GM19193 (cell line): ENCODE results near the gene PLEKHD1.
A peak's percentile ranks its signal among the peaks of the same experiment; 100 is the strongest.

Experiments used
- POLR2A ChIP-seq: IDR thresholded peaks from 4 replicates; pipeline ENCODE4 v1.6.1; 2011; ENCODE audit not compliant: insufficient read depth, insufficient read length; ENCODE audit errors: extremely low read depth

The PLEKHD1 gene

DNA sequence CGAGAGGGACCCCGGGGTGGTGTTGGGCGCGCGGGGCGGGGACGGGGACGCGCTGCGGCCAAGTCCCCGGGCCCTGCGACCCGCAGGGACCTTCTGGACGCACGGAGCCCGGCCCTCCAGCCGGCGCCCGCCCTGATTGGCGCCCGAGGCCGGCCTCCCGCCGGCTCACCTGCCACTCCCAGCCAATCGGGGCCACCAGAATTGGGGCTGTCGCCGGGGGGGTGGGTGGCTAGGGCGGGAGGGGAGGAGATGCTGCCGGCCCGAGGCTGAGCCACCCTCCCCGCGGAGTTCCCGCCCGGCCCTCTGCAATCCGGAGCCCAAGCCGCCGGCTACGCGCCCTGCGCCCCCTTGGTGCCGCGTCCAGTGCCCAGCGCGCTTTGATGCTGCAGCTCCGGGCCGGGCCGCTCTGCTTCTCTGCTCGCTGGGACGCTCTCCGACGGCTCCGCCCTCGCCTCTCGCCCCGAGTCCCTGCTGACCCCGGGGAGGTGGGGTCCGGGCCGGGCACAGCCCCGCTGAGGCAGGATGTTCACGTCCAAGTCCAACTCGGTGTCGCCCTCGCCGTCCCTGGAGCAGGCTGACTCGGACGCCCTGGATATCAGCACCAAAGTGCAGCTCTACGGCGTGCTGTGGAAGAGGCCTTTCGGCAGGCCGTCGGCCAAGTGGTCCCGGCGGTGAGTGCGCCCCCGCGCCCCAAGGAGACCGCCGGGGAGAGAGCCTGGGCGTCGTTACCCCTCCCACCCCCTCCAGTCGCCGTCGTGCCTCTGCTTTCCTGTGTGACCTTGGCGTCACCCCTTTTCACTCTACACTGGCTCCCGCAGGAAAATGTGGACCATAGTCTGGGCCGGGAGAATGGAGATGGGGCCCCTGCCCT lies at the start of gene PLEKHD1:
TSS of gene PLEKHD1 (plus strand) at position 285 of the 871 bp plus-strand sequence. CDS start at position 523, 238 bp downstream.
- no peak for TF ChIP-seq POLR2A

DNA sequence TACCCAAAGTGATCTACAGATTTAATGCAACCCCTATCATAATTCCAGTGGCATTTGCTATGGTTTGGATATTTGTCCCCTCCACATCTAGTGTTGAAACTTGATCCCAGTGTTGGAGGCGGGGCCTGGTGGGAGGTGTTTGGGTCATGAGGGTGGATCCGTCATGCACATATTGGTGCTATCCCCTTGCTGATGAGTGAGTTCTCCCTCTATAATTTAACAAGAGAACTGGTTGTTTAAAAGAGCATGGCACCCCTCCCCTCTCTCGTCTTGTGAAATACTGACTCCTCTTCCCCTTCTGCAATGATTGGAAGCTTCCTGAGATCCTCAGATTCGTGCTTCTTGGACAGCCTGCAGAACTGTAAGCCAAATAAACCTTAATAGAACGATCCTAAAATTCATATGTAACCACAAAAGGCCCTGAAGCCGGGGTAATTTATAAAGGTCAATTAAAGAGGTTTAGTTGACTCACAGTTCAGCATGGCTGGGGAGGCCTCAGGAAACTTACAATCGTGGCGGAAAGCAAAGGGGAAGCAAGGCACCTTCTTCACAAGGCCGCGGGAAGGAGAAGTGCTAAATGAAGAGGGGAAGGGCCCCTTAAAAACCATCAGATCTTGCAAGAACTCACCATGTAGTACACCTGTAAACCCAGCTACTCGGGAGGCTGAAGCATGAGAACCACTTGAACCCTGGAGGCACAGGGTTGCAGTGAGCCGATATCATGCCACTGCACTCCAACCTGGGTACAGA lies 44.8 kb upstream of the PLEKHD1 start:
- no peak for TF ChIP-seq POLR2A

DNA sequence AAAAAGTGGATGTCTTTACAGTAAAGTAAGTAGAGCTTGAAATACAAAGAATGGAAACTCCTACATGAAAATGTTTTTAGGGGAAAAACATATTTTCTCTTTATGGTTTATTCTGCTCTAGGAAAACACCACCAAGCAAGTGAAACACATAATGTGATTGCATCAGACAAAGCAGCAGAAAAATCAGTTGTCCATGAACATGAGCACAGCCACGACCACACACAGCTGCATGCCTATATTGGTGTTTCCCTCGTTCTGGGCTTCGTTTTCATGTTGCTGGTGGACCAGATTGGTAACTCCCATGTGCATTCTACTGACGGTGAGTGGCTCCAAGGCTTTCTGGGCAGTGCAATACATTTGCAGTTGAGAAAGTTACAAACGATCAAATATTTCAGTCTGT lies 42.6 kb upstream of the PLEKHD1 start:
- peak; percentile 51 for TF ChIP-seq POLR2A

DNA sequence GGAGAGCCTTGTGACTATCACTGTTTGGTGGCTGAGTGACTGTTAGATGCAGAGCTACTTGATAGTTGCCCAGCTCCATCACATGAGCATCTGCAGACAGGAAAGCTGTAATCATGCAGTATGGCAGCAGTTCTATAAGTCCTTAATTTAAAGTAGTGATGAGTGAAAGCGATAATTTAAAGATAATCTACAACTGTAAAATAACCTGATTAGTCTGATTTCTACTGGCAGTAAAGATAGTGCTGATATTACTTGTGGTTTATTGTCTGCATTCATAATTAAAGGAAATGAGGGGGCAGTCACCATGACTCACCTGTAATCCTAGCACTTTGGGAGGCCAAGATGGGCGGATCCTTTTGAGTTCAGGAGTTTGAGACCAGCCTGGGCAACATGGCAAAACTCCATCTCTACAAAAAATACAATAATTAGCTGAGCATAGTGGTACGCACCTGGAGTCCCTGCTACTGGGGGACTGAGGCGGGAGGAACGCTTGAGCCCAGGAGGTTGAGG lies 41.2 kb upstream of the PLEKHD1 start:
- no peak for TF ChIP-seq POLR2A

DNA sequence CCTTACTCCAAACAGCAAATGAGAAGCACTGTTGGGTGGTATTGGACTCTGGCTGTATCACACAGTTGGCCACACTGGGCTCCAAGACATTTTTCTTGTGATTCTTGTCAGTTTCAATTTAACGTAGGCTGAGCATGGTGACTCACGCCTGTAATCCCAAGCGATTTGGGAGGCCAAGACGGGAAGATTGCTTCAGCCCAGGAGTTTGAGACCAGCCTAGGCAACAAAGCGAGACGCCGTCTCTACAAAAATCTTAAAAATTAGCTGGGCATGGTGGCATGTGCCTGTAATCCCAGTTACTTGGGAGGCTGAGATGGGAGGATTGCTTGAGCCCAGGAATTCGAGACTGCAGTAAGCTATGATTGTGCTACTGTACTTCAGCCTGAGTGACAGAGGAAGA lies 35.3 kb upstream of the PLEKHD1 start:
- TF ChIP-seq POLR2A = no peak

DNA sequence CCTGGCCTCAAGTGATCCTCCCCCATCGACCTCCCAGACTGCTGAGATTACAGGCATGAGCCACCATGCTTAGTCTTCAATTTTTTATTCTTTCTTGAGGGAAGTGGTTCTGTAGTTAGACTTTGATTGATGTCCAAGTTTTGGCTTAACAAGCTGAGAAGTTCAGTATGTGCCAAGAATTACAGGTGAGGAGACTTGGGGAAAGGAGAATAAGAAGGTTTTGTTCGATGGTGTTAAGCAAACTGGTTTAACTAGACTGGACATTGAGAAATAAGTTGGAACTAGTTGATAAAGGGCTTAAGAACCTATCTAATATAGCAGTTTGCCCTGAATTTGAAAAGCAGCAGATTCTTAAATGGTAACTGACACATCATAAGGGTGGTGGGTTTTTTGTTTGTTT lies 32.6 kb upstream of the PLEKHD1 start:
- no peak for TF ChIP-seq POLR2A

DNA sequence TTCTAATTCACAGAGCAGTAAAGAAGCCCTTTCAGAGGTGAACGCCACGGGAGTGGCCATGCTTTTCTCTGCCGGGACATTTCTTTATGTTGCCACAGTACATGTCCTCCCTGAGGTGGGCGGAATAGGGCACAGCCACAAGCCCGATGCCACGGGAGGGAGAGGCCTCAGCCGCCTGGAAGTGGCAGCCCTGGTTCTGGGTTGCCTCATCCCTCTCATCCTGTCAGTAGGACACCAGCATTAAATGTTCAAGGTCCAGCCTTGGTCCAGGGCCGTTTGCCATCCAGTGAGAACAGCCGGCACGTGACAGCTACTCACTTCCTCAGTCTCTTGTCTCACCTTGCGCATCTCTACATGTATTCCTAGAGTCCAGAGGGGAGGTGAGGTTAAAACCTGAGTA lies 26.2 kb upstream of the PLEKHD1 start:
- TF ChIP-seq POLR2A = no peak

DNA sequence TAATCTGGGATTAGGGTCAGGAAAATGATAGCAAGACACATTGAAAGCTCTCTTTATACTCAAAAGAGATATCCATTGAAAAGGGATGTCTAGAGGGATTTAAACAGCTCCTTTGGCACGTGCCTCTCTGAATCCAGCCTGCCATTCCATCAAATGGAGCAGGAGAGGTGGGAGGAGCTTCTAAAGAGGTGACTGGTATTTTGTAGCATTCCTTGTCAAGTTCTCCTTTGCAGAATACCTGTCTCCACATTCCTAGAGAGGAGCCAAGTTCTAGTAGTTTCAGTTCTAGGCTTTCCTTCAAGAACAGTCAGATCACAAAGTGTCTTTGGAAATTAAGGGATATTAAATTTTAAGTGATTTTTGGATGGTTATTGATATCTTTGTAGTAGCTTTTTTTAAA lies 25.4 kb upstream of the PLEKHD1 start:
- TF ChIP-seq POLR2A = no peak

DNA sequence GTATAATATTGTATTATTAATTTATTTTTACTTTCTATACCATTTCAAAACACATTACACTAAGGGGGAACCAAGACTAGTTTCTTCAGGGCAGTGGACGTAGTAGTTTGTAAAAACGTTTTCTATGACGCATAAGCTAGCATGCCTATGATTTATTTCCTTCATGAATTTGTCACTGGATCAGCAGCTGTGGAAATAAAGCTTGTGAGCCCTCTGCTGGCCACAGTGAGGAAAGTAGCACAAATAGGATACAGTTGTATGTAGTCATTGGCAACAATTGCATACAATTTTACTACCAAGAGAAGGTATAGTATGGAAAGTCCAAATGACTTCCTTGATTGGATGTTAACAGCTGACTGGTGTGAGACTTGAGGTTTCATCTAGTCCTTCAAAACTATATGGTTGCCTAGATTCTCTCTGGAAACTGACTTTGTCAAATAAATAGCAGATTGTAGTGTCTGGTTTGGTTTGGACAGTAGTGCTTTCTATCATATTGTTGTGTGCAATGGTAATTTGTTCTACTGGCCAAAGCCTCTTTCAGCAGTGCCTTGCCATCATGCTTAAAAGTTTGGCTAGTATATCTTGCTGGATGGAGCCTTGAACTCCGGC lies 24.3 kb upstream of the PLEKHD1 start:
- no peak for TF ChIP-seq POLR2A

DNA sequence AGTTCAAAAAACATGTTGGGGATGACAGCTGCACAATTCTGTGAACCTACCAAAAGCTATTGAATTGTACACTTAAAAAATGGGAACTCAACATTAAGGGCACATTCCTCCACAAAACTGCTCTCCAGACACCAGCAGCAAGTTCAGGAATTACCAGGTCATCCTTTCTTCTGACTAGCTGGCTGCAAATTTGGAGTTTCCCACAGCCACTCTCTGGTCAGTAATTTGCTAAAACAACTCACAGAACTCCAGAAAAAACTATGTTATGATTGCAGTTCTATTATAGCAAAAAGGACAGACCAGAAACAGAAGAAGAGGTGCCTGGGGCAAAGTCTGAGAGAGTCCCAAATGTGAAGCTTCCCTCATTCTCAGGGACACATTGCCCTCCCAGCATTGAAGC lies 20.1 kb upstream of the PLEKHD1 start:
- TF ChIP-seq POLR2A = no peak

DNA sequence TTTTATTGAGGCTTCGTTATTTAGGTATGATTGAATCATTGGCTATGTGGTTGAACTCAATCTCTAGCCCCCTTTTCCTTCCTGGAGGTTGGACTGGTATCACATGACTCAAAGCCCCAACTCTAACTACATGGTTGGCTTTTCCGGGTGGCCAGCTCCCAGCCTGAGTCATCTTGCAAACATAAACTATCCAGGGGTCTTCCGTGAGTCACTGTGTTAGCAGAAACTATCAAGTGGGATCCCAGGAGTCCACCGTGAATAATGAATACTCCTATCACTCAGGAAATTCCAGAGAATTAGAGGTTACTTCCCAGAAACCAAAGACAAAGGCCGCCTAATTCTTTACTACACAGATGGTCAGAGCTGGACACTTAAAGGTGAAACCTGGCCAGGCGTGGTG lies 19.7 kb upstream of the PLEKHD1 start:
- no peak for TF ChIP-seq POLR2A

DNA sequence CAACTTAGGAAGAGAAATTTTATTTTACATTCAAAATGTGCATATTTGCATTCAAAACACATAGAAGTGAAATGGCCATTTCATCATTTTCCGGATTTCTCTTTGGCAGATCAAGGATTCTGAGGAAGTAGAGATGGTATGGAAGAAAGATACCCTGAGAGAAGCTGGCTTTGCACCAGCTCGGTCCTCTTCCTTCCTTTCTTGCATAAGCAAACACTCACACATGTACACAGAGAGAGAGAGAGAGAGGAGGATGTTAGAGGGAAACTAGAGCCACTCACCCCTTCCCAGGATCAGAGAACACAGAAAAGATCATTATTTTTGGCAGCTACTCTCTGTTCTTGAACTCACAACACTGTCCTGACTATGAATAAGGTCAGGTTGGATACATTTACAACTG lies 15.6 kb upstream of the PLEKHD1 start:
- TF ChIP-seq POLR2A = no peak

DNA sequence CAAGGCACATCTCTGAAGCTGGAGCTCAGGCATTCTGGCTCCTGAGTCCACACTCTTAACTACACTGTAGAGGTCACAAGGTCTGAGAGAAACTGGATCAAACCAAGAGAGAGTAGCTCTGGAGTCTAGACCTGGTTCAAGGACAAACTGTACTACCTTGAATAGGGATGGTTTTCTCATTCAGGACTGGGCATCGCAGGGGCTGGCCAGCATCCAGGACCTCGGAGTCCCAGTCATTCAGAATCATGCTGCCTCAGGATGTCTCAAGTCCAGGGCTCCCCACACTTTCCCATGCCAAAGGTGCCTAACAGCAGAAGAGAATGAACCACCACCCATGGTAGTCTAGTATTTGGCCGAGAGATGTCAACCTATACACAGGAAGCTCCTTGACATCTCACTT lies 13.1 kb upstream of the PLEKHD1 start:
- no peak for TF ChIP-seq POLR2A

DNA sequence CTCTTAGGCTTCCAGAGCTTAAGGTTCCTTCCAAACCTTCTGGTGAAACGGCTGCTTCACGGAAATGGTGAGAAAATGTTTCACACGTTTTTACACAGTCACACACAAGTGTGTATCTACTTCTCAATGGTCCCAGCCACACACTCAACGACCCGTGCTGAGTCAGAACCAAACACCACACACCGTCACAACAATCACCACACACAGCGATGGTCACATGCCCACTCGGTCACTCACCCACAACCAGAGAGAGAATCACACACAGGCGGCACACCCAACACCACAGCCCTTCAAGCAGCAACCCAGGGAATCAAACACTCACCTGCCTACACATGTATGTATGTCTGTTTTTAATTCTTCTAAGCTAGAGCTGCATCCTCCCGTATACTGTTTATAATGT lies 12.6 kb upstream of the PLEKHD1 start:
- TF ChIP-seq POLR2A = no peak

DNA sequence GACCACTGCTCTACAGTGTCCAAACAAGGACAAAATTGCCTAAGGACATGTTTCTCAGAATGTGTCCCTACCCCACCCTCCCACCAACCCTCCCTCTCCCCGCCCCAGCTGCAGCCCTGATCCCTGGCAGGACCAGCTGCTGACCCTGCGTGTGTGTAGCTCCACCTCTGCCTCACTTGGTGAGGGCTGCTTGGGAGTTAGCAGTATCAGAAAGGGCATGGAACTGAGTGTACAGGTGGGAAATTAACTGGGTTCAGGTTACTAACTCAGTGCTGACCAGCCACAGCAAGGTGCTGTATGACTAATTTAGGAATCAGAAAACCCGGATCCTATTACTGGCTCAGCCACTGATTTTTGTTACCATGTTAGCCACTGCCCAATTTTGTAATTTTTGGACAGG lies 11.3 kb upstream of the PLEKHD1 start:
- TF ChIP-seq POLR2A = no peak
